PC-9 (cell line): ENCODE measurements around the gene EPHB1. TPM values are rescaled to one million over a fixed set of nuclear protein-coding genes. Genes with fewer than 3 reads are reported as not detected.

Experiments
- BruUV-seq: library from RNA; stranded (reverse); fragments of 400-500 nt; replicated peaks from 2 replicates; lab custom pipeline; 2021; lab: Mats Ljungman, UMichigan
- CTCF ChIA-PET: fragments of 300-600 bp; sonication (Branson Sonifier 250); formaldehyde crosslinking; loops from one replicate; lab custom pipeline; 2022; ENCODE audit warnings: antibody characterized with exemption; lab: Charles Lee
- POLR2A ChIA-PET: fragments of 300-600 bp; sonication (Branson Sonifier 250); formaldehyde crosslinking; loops from one replicate; lab custom pipeline; 2022; ENCODE audit warnings: antibody characterized with exemption; ENCODE audit not compliant: unreplicated experiment; lab: Charles Lee
- DNase-seq, 2 experiments: peaks; one replicate each; pipeline versions ENCODE4 v3.0.0 to v3.0.0-alpha.2; 2015 to 2022; ENCODE audit warnings: mixed read lengths in 1 of 2
- H2AFZ ChIP-seq: fragments of 200-600 bp; sonication (generic); 2 replicates; pipeline ENCODE4 v1.8.1; 2017; ENCODE audit warnings: antibody characterized with exemption
- H3F3A ChIP-seq: fragments of 200-600 bp; sonication (generic); 2 replicates; pipeline ENCODE4 v1.8.1; 2017; ENCODE audit warnings: antibody characterized with exemption, mild to moderate bottlenecking, low read depth; ENCODE audit not compliant: insufficient read depth
- H3K27ac ChIP-seq: fragments of 200-600 bp; sonication (generic); 2 replicates; pipeline ENCODE4 v1.6.1; 2016; ENCODE audit warnings: mixed run types
- H3K27me3 ChIP-seq: fragments of 200-600 bp; sonication (generic); 2 replicates; pipeline ENCODE4 v1.6.1; 2016; ENCODE audit warnings: low read depth, mixed run types; ENCODE audit not compliant: insufficient read depth
- H3K36me3 ChIP-seq: fragments of 200-600 bp; sonication (generic); 2 replicates; pipeline ENCODE4 v1.6.1; 2016; ENCODE audit warnings: low read depth, mixed run types
- H3K4me1 ChIP-seq: fragments of 200-600 bp; sonication (generic); replicated peaks from 2 replicates; pipeline ENCODE4 v1.6.1; 2016; ENCODE audit warnings: mixed run types; ENCODE audit not compliant: insufficient read depth
- H3K4me2 ChIP-seq: fragments of 200-600 bp; sonication (generic); 2 replicates; pipeline ENCODE4 v1.6.1; 2017; ENCODE audit warnings: mixed run types
- H3K4me3 ChIP-seq: fragments of 200-600 bp; sonication (generic); 2 replicates; pipeline ENCODE4 v1.6.1; 2016; ENCODE audit warnings: mixed run types
- H3K79me2 ChIP-seq: fragments of 200-600 bp; sonication (generic); 2 replicates; pipeline ENCODE4 v1.6.1; 2017; ENCODE audit warnings: low read depth, mixed run types
- H3K9me2 ChIP-seq: fragments of 200-600 bp; sonication (generic); 2 replicates; pipeline ENCODE4 v1.8.1; 2017; ENCODE audit warnings: mild to moderate bottlenecking; ENCODE audit not compliant: insufficient read depth
- H3K9me3 ChIP-seq: fragments of 200-600 bp; sonication (generic); 2 replicates; pipeline ENCODE4 v1.8.1; 2016; ENCODE audit warnings: low read depth; ENCODE audit not compliant: insufficient read depth
- H4K20me1 ChIP-seq: fragments of 200-600 bp; sonication (generic); 2 replicates; pipeline ENCODE4 v1.8.1; 2017; ENCODE audit not compliant: insufficient read depth
- CTCF ChIP-seq: fragments of 200-600 bp; sonication (generic); conservative IDR thresholded peaks from 2 replicates; pipeline ENCODE4 v1.6.1; 2017; ENCODE audit warnings: mixed run types, antibody characterized with exemption, mild to moderate bottlenecking, moderate library complexity
- EZH2 ChIP-seq: fragments of 200-600 bp; sonication (generic); IDR thresholded peaks from 2 replicates; pipeline ENCODE4 v1.8.0; 2017; ENCODE audit warnings: antibody characterized with exemption, low read depth
- intact Hi-C: fragments of 100-400 bp; cut with micrococcal nuclease; formaldehyde crosslinking; loops from one replicate; pipeline ENCODE4 v1.10.0; 2022; ENCODE audit not compliant: unreplicated experiment
- total RNA-seq: library from RNA; stranded (reverse); gene quantifications from 2 replicates; pipeline ENCODE4 v1.2.3, GENCODE V29; 2021

Gene EPHB1
- total RNA-seq, 1 experiment from 2014 or later = 0.15 TPM

DNA sequence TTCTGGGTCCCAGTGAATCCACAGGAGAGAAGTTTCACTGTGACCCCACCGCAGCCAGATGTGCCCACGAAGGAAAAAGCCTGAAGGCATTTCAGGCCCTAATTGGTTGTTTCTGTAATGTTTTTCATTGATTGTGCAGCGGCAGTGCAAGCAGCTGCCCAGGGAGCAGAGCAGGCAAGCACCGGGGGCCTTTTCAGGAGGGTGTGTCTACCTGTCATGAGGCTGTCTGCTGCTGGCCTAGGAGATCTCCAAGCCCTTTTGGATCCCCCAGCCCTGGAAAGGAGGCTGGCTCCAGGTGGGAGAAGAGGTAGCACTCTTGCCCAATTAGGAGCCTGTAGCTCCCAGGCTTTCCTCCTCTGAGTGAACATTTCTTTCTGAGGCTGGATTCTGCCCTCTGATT is 108.8 kb downstream of the EPHB1 start:
- Histone ChIP-seq H3K9me2 (no peaks in the 10 kb centered on the region), H4K20me1 (no peaks in the 10 kb centered on the region), H3K9me3 (no peaks in the 10 kb centered on the region), H3K4me1 (no peaks in the 10 kb centered on the region), H2AFZ (no peak overlapping the region), H3K27me3 (peaks cover 42% of the 10 kb centered on the region), H3K27ac (no peak overlapping the region), H3K4me3 (no peak overlapping the region), H3K4me2 (no peak overlapping the region), H3F3A (no peaks in the 10 kb centered on the region), H3K79me2 (no peaks in the 10 kb centered on the region), H3K36me3 (no peaks in the 10 kb centered on the region)
- ChIA-PET POLR2A (no interaction called here), CTCF (no interaction called here)
- BruUV-seq = no TSS peak
- TF ChIP-seq EZH2 (no peak), CTCF (no peak)
- DNase-seq = no peak
- intact Hi-C loops = no loop called here

DNA sequence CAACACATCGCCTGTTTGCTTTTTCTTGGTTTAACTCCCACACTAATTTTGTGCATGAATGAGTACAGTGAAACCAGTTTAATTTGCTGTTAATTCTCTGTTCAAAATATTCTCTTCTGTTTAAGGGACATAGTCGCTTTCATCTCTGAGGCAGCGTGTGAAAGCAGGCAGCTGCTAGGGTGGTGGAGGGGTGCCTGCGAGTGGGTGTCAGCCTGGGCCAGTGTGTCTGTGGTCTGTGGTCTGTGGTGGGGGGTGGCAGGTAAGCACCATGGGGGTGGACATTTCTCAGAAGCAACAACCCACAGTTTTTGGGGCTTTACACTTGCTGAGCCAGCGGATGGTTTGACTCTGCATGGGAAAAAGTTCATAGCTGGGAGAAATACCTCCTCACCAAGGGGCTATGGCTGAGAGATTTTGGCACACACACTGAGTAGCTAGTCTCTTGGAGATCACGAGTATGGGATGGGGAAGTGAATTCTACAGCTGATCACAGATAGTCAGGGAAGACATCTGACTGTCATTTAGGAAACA is 109.2 kb downstream of the EPHB1 start:
- Histone ChIP-seq H3F3A (no peaks in the 10 kb centered on the region), H3K27me3 (peaks cover 42% of the 10 kb centered on the region), H3K9me3 (no peaks in the 10 kb centered on the region), H3K36me3 (no peaks in the 10 kb centered on the region), H3K9me2 (no peaks in the 10 kb centered on the region), H3K27ac (no peak overlapping the region), H4K20me1 (no peaks in the 10 kb centered on the region), H3K79me2 (no peaks in the 10 kb centered on the region), H3K4me2 (no peak overlapping the region), H3K4me3 (no peak overlapping the region), H3K4me1 (no peaks in the 10 kb centered on the region), H2AFZ (no peak overlapping the region)
- intact Hi-C loops = no loop called here
- TF ChIP-seq CTCF = no peak
- no peak for TF ChIP-seq EZH2
- no TSS peak for BruUV-seq
- CTCF ChIA-PET = no interaction called here
- POLR2A ChIA-PET = no interaction called here
- DNase-seq = no peak

DNA sequence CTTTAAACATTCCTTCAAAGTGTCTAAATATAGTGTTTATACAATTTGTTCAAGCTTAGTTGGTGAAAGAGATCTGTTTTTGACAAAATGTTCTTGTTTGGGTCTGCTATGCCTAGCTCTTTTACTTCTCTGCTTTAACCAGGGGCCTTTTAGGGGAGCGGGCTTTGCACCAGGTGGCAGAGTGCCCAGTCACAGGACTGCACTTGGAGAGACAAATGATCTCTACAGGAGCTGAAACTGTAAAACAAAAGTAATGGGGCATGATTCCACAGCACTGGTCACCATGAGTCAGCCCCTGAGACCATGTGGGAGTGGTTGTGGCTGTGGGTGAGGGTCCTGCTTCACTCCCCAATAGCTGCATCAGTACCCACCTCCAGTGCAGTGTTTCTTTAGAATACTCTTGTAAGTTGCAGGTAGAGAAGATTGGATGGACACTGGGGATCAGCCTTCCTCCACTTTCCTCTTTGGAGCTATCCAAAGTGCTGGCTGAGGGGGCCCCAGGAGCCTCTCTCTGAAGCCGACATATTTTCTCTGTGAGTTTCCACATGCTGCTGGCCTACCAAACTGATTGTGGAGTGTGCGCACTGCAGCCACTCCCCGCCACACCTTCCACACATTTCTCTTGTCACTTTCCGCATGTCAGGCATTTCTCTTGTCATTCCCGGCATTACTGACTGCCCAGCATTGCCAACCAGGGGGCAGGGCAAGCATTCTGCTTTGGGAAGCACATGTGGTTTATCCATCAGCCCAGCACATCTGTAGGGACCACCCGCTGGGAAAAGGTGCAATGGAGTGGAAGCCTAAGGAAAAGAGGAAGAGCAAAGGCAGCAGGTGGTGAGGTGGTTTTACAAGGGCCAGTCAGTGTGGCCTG is 110.0 kb downstream of the EPHB1 start:
- ChIA-PET POLR2A (no interaction called here), CTCF (no interaction called here)
- H3K36me3 ChIP-seq = no peaks in the 10 kb centered on the region
- no peaks in the 10 kb centered on the region for H3K9me2 ChIP-seq
- H3K4me1 ChIP-seq = no peaks in the 10 kb centered on the region
- H3K9me3 ChIP-seq = no peaks in the 10 kb centered on the region
- intact Hi-C loops = no loop called here
- H3K27me3 ChIP-seq = peaks cover 43% of the 10 kb centered on the region
- H2AFZ ChIP-seq = no peak overlapping the region
- TF ChIP-seq EZH2 = no peak
- no peak for TF ChIP-seq CTCF
- no peak overlapping the region for H3K27ac ChIP-seq
- no peaks in the 10 kb centered on the region for H3K79me2 ChIP-seq
- DNase-seq = no peak
- no peak overlapping the region for H3K4me2 ChIP-seq
- no TSS peak for BruUV-seq
- H3K4me3 ChIP-seq = no peak overlapping the region
- no peaks in the 10 kb centered on the region for H3F3A ChIP-seq
- no peaks in the 10 kb centered on the region for H4K20me1 ChIP-seq
